A549 (cell line): Measurements from ENCODE around the gene RAD51B.

Source experiments
- CHD4 ChIP-seq: fragments of 200-600 bp; sonication (generic); IDR thresholded peaks from 2 replicates; pipeline ENCODE4 v1.6.1; 2016; ENCODE audit warnings: antibody characterized with exemption, mild to moderate bottlenecking, borderline replicate concordance
- HEYL ChIP-seq: fragments of 250-450 bp; sonication (Bioruptor Pico); IDR thresholded peaks from 2 replicates; pipeline ENCODE4 v1.8.0; 2021; ENCODE audit warnings: mild to moderate bottlenecking, moderate library complexity
- MAZ ChIP-seq: fragments of 150-350 bp; IDR thresholded peaks from 2 replicates; pipeline ENCODE4 v1.6.1; 2014; ENCODE audit warnings: antibody characterized with exemption, low read depth, low read length, borderline replicate concordance
- NFE2L2 ChIP-seq: fragments of 150-350 bp; conservative IDR thresholded peaks from 2 replicates; pipeline ENCODE4 v1.6.1; 2014; ENCODE audit warnings: low read length
- POLR2A ChIP-seq: IDR thresholded peaks from 2 replicates; pipeline ENCODE4 v1.6.1; 2012; ENCODE audit warnings: mild to moderate bottlenecking, low read length
- POLR2AphosphoS2 ChIP-seq: conservative IDR thresholded peaks from 2 replicates; pipeline ENCODE4 v1.6.1; 2012; ENCODE audit warnings: low read length, improper control_type of control experiment, inconsistent platforms
- RFX5 ChIP-seq: fragments of 450-650 bp; IDR thresholded peaks from 2 replicates; pipeline ENCODE4 v1.7.1; 2014; ENCODE audit warnings: antibody characterized with exemption, mild to moderate bottlenecking, moderate library complexity
- RNF2 ChIP-seq: fragments of 200-600 bp; sonication (generic); IDR thresholded peaks from 2 replicates; pipeline ENCODE4 v1.6.1; 2016; ENCODE audit warnings: low read depth, mild to moderate bottlenecking, antibody characterized with exemption, moderate library complexity, borderline replicate concordance
- ZSCAN20 ChIP-seq: fragments of 250-450 bp; sonication (Bioruptor Pico); IDR thresholded peaks from 2 replicates; pipeline ENCODE4 v1.8.0; 2022; ENCODE audit warnings: mild to moderate bottlenecking, moderate library complexity
- TF ChIP-seq, protein P1 (sequence below): fragments of >200 bp; sonication (Bioruptor Twin); formaldehyde crosslinking; IDR thresholded peaks from 3 replicates; pipeline ENCODE4 v1.5.1; 2016
- TF ChIP-seq, protein P2 (sequence below): fragments of 250-450 bp; sonication (Bioruptor Pico); IDR thresholded peaks from 2 replicates; pipeline ENCODE4 v1.5.0; 2021; ENCODE audit warnings: mild to moderate bottlenecking, moderate library complexity, borderline replicate concordance
- TF ChIP-seq, protein P3 (sequence below): fragments of 200-600 bp; sonication (generic); IDR thresholded peaks from 2 replicates; pipeline ENCODE4 v1.6.1; 2016; ENCODE audit warnings: antibody characterized with exemption, mild to moderate bottlenecking, moderate library complexity
- TF ChIP-seq, protein P4 (sequence below): IDR thresholded peaks from 2 replicates; pipeline ENCODE4 v1.6.1; 2012

DNA sequence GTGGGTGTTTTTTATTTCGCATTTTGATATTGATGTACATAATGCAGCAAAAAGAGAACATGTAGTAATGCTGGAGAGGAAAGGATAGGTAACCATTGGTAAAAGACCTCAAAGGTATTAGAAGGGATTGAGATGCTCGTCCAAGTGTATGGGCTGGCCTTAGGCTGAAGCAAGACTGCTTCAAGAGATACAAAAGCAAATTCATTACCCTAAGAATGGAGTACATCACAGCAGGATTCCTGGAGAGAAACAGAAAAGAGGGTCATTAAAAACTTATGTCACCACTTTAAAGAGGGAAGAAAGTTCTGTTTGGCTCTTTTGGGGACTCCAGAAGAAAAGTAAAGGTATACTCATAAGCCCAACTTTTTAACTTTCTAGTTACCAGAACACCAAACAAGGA, 552.8 kb downstream of the RAD51B start:
- TF ChIP-seq ZSCAN20 (CRISPR knock-in tag) (no peak), RNF2 (no peak), POLR2A (no peak), CHD4 (no peak), POLR2AphosphoS2 (no peak), HEYL (CRISPR knock-in tag) (no peak), NFE2L2 (no peak), MAZ (no peak), RFX5 (no peak)
- TF ChIP-seq, protein P1, sequence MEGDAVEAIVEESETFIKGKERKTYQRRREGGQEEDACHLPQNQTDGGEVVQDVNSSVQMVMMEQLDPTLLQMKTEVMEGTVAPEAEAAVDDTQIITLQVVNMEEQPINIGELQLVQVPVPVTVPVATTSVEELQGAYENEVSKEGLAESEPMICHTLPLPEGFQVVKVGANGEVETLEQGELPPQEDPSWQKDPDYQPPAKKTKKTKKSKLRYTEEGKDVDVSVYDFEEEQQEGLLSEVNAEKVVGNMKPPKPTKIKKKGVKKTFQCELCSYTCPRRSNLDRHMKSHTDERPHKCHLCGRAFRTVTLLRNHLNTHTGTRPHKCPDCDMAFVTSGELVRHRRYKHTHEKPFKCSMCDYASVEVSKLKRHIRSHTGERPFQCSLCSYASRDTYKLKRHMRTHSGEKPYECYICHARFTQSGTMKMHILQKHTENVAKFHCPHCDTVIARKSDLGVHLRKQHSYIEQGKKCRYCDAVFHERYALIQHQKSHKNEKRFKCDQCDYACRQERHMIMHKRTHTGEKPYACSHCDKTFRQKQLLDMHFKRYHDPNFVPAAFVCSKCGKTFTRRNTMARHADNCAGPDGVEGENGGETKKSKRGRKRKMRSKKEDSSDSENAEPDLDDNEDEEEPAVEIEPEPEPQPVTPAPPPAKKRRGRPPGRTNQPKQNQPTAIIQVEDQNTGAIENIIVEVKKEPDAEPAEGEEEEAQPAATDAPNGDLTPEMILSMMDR, result no peak
- TF ChIP-seq, protein P2, sequence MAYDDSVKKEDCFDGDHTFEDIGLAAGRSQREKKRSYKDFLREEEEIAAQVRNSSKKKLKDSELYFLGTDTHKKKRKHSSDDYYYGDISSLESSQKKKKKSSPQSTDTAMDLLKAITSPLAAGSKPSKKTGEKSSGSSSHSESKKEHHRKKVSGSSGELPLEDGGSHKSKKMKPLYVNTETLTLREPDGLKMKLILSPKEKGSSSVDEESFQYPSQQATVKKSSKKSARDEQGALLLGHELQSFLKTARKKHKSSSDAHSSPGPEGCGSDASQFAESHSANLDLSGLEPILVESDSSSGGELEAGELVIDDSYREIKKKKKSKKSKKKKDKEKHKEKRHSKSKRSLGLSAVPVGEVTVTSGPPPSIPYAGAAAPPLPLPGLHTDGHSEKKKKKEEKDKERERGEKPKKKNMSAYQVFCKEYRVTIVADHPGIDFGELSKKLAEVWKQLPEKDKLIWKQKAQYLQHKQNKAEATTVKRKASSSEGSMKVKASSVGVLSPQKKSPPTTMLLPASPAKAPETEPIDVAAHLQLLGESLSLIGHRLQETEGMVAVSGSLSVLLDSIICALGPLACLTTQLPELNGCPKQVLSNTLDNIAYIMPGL (CRISPR knock-in tag), result no peak
- TF ChIP-seq, protein P3, sequence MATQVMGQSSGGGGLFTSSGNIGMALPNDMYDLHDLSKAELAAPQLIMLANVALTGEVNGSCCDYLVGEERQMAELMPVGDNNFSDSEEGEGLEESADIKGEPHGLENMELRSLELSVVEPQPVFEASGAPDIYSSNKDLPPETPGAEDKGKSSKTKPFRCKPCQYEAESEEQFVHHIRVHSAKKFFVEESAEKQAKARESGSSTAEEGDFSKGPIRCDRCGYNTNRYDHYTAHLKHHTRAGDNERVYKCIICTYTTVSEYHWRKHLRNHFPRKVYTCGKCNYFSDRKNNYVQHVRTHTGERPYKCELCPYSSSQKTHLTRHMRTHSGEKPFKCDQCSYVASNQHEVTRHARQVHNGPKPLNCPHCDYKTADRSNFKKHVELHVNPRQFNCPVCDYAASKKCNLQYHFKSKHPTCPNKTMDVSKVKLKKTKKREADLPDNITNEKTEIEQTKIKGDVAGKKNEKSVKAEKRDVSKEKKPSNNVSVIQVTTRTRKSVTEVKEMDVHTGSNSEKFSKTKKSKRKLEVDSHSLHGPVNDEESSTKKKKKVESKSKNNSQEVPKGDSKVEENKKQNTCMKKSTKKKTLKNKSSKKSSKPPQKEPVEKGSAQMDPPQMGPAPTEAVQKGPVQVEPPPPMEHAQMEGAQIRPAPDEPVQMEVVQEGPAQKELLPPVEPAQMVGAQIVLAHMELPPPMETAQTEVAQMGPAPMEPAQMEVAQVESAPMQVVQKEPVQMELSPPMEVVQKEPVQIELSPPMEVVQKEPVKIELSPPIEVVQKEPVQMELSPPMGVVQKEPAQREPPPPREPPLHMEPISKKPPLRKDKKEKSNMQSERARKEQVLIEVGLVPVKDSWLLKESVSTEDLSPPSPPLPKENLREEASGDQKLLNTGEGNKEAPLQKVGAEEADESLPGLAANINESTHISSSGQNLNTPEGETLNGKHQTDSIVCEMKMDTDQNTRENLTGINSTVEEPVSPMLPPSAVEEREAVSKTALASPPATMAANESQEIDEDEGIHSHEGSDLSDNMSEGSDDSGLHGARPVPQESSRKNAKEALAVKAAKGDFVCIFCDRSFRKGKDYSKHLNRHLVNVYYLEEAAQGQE, result no peak
- TF ChIP-seq, protein P4, sequence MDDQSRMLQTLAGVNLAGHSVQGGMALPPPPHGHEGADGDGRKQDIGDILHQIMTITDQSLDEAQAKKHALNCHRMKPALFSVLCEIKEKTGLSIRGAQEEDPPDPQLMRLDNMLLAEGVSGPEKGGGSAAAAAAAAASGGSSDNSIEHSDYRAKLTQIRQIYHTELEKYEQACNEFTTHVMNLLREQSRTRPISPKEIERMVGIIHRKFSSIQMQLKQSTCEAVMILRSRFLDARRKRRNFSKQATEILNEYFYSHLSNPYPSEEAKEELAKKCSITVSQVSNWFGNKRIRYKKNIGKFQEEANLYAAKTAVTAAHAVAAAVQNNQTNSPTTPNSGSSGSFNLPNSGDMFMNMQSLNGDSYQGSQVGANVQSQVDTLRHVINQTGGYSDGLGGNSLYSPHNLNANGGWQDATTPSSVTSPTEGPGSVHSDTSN, result no peak
